Vagina (tissue), 2 donors: Measurements from ENCODE around the gene MIS18A. TPM values are rescaled to one million over a fixed set of nuclear protein-coding genes. Genes with fewer than 3 reads are reported as not detected.
"Not testable (repeated sequence)": the region's sequence is repeated elsewhere in the genome, so short reads cannot be mapped to it uniquely, and the experiment has no call there.

Source experiments
- DNase-seq, 2 donors: peaks; one replicate each; pipeline ENCODE4 v3.0.0-alpha.2; 2017; ENCODE audit errors: extremely low spot score in 2 of 2
- H3K27ac ChIP-seq: fragments of 200-600 bp; sonication (generic); one replicate; pipeline ENCODE4 v1.5.1; 2019
- H3K27me3 ChIP-seq: fragments of 200-600 bp; sonication (generic); one replicate; pipeline ENCODE4 v1.5.1; 2019
- H3K36me3 ChIP-seq, 2 donors: fragments of 200-600 bp; sonication (generic); one replicate each; pipeline ENCODE4 v1.5.1; 2017 to 2019
- H3K4me1 ChIP-seq: fragments of 200-600 bp; sonication (generic); one replicate; pipeline ENCODE4 v1.5.1; 2019
- H3K4me3 ChIP-seq, 2 donors: fragments of 200-600 bp; sonication (generic); 1 replicate in 1 of 2; 2 replicates in 1 of 2; pipeline ENCODE4 v1.5.1; 2016 to 2019
- H3K9me3 ChIP-seq: fragments of 200-600 bp; sonication (generic); one replicate; pipeline ENCODE4 v1.5.1; 2019
- CTCF ChIP-seq, 3 experiments: fragments of 450-650 bp in 2 of 3; fragments of 200-600 bp in 1 of 3; sonication (generic) in 1 of 3; IDR thresholded peaks; one replicate each; pipeline ENCODE4 v1.5.1; 2017 to 2019; ENCODE audit warnings: antibody characterized with exemption in 3 of 3, mild to moderate bottlenecking in 2 of 3, moderate library complexity in 2 of 3
- POLR2A ChIP-seq, 2 donors: fragments of 450-650 bp; IDR thresholded peaks; one replicate each; pipeline ENCODE4 v1.6.1; 2017; ENCODE audit warnings: antibody characterized with exemption in 2 of 2, mild to moderate bottlenecking in 2 of 2, moderate library complexity in 2 of 2
- POLR2AphosphoS5 ChIP-seq, 2 donors: sonication (generic); formaldehyde crosslinking; IDR thresholded peaks; one replicate each; pipeline ENCODE4 v1.9.0; 2017; ENCODE audit warnings: antibody characterized with exemption in 2 of 2, mild to moderate bottlenecking in 2 of 2, low read depth in 1 of 2; ENCODE audit not compliant: insufficient read depth in 1 of 2
- intact Hi-C: fragments of 100-400 bp; cut with DNase I; formaldehyde crosslinking; loops from one replicate; pipeline ENCODE4 v1.15.1; 2023
- total RNA-seq: library from RNA; depleted of rRNA; stranded (reverse); fragments of >200 nt; gene quantifications from one replicate; pipeline ENCODE4 v1.2.3, GENCODE V29; 2016

MIS18A gene
- total RNA-seq, 1 donor from 2014 or later: 3.4 TPM

GRCh38 chr21:32278103-32278502 lies 746 bp downstream of the MIS18A start:
- Histone ChIP-seq H3K9me3 (no peaks in the 10 kb centered on the region), H3K4me3 (peak overlapping the region; percentile 73 to 80), H3K4me1 (peaks cover 23% of the 10 kb centered on the region), H3K27me3 (no peaks in the 10 kb centered on the region), H3K36me3 (peaks cover 0 to 10% of the 10 kb centered on the region in 2 donors), H3K27ac (peak overlapping the region; percentile 75)
- DNase-seq: no peak
- TF ChIP-seq CTCF (IDR thresholded peaks at IDR 0.05) (no peak), POLR2A (IDR thresholded peaks at IDR 0.05) (no peak), POLR2AphosphoS5 (IDR thresholded peaks at IDR 0.05; ENCODE audit: insufficient read depth in 1 of 2, low read depth in 1 of 2) (no peak)
- intact Hi-C loops: no loop called here

- no peak for DNase-seq
- peaks cover 0 to 10% of the 10 kb centered on the region in 2 donors for H3K36me3 ChIP-seq
- TF ChIP-seq POLR2AphosphoS5 (IDR thresholded peaks at IDR 0.05; ENCODE audit: insufficient read depth in 1 of 2, low read depth in 1 of 2) (no peak), CTCF (IDR thresholded peaks at IDR 0.05) (no peak), POLR2A (IDR thresholded peaks at IDR 0.05) (no peak)
- H3K9me3 ChIP-seq: no peaks in the 10 kb centered on the region
- H3K4me3 ChIP-seq: no peak overlapping the region
- intact Hi-C loops: no loop called here
- H3K27me3 ChIP-seq: no peaks in the 10 kb centered on the region
- peaks cover 23% of the 10 kb centered on the region for H3K4me1 ChIP-seq
- no peak overlapping the region for H3K27ac ChIP-seq
Observed at GRCh38 chr21:32276671-32277070, 2.2 kb downstream of the MIS18A start.

GRCh38 chr21:32270748-32271147 lies 8.1 kb downstream of the MIS18A start:
- intact Hi-C loops: no loop called here
- Histone ChIP-seq H3K27me3 (no peaks in the 10 kb centered on the region), H3K36me3 (peaks cover 0 to 21% of the 10 kb centered on the region in 2 donors), H3K4me1 (no peaks in the 10 kb centered on the region), H3K27ac (no peak overlapping the region), H3K4me3 (no peak overlapping the region), H3K9me3 (no peaks in the 10 kb centered on the region)
- TF ChIP-seq POLR2A (IDR thresholded peaks at IDR 0.05) (no peak), POLR2AphosphoS5 (IDR thresholded peaks at IDR 0.05; ENCODE audit: insufficient read depth in 1 of 2, low read depth in 1 of 2) (no peak), CTCF (IDR thresholded peaks at IDR 0.05) (no peak)
- no peak for DNase-seq

- H3K4me3 ChIP-seq, H3K27me3 ChIP-seq, H3K9me3 ChIP-seq, H3K4me1 ChIP-seq, DNase-seq, intact Hi-C loops, H3K27ac ChIP-seq: not testable (repeated sequence)
- peaks cover 0 to 12% of the 10 kb centered on the region in 2 donors for H3K36me3 ChIP-seq
Observed at GRCh38 chr21:32265321-32265720, 13.5 kb downstream of the MIS18A start.

- Histone ChIP-seq H3K4me1 (peaks cover 8% of the 10 kb centered on the region), H3K4me3 (no peak overlapping the region), H3K27me3 (no peaks in the 10 kb centered on the region), H3K27ac (no peak overlapping the region), H3K9me3 (no peaks in the 10 kb centered on the region), H3K36me3 (peaks cover 0 to 1% of the 10 kb centered on the region in 2 donors)
- intact Hi-C loops: no loop called here
- DNase-seq: no peak
- TF ChIP-seq POLR2AphosphoS5 (IDR thresholded peaks at IDR 0.05; ENCODE audit: insufficient read depth in 1 of 2, low read depth in 1 of 2) (no peak), CTCF (IDR thresholded peaks at IDR 0.05) (no peak), POLR2A (IDR thresholded peaks at IDR 0.05) (no peak)
Observed at GRCh38 chr21:32261929-32262328, 16.9 kb downstream of the MIS18A start.

- Histone ChIP-seq H3K36me3 (no peaks in the 10 kb centered on the region), H3K4me3 (no peak overlapping the region), H3K4me1 (peaks cover 20% of the 10 kb centered on the region), H3K27me3 (no peaks in the 10 kb centered on the region), H3K9me3 (no peaks in the 10 kb centered on the region), H3K27ac (no peak overlapping the region)
- TF ChIP-seq POLR2A (IDR thresholded peaks at IDR 0.05): no peak
- TF ChIP-seq CTCF (IDR thresholded peaks at IDR 0.05): no peak
- no peak for TF ChIP-seq POLR2AphosphoS5 (IDR thresholded peaks at IDR 0.05; ENCODE audit: insufficient read depth in 1 of 2, low read depth in 1 of 2)
- DNase-seq: no peak
- intact Hi-C loops: no loop called here
Observed at GRCh38 chr21:32260130-32260529, 18.7 kb downstream of the MIS18A start.

GRCh38 chr21:32258786-32259048 lies 20.1 kb downstream of the MIS18A start:
- not testable (repeated sequence) for H3K36me3 ChIP-seq, H3K27me3 ChIP-seq, DNase-seq, H3K4me3 ChIP-seq, H3K9me3 ChIP-seq, H3K27ac ChIP-seq
- peaks cover 20% of the 10 kb centered on the region for H3K4me1 ChIP-seq
- intact Hi-C loops: loop anchor here (5.0 kb wide), 1 partner anchor 386 kb away; the partner anchor contains the start of gene HUNK
